ENCODE data around the gene TTC3. TPM values are rescaled to one million over a fixed set of nuclear protein-coding genes. Genes with fewer than 3 reads are reported as not detected.
A peak's percentile ranks its signal among the peaks of the same experiment; 100 is the strongest.

The TTC3 gene
- total RNA-seq, 1 donor from 2014 or later: 93.0 TPM

DNA sequence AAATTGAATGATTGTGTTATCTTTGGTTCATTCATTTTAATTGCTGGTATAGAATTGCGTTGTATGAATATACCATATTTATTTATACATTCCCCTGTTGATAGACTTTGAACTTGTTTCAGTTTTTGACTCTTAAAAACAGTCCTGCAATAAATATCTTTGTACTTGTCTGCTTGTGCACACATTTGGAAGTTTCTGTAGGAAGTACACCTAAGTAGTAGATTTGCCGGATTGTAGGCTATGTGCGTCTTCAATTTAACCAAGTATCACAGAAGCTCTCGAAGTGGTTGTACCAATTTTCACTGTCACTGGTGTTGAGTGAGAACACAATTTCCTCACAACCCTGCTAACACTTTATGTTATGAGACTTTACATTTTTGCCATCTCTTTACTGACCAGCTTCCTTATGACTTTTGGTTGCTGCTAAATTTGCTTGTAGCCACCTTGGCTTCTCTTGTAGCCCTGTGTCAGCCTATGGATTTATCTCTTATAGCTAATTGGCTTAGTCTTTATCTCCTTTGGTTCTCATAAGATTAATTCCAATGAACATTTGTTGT lies 2.2 kb downstream of the TTC3 start:
- Histone ChIP-seq H3K27ac (no peak overlapping the region), H3K9me3 (no peaks in the 10 kb centered on the region), H3K27me3 (ENCODE audit: low read depth) (no peaks in the 10 kb centered on the region), H3K4me1 (peaks cover 16% of the 10 kb centered on the region), H3K4me3 (no peak overlapping the region), H3K36me3 (peaks cover 1% of the 10 kb centered on the region)
- no peak for DNase-seq
- TF ChIP-seq CTCF (IDR thresholded peaks at IDR 0.05): no peak
- ATAC-seq: no peak
- intact Hi-C loops (cut with DNase I): no loop called here

DNA sequence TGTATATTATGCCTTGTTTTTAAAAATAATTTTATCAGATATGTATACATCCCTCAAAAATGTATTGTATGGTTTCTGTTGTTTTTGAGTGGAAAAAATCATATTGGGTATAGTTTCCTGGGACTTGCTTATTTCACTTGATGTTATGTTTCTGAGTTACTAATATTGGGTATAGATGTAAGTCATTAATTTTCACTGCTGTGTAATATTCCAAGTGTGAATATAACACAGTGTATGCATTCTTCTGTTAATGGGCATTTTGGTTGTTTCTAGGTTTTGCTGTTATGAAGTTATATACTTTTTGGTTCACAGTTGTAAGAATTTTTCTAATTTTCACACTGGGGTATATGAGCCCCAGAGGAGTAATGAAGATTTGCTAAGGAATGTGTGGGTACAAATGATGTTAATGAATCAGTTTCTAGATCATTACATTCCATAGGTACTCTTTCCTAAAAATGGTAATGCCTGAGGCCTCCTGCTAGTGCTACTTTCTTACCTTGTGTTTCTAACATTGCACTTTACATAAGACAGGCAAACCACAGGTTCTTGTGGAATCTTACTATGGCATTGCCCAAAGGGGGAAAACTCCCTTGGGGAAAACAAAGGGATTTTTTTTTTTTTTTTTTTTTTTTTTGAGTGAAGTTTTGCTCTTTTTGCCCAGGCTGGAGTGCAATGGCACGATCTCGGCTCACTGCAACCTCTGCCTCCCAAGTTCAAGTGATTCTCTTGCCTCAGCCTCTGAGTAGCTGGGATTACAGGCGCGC lies 3.2 kb downstream of the TTC3 start:
- H3K36me3 ChIP-seq: no peaks in the 10 kb centered on the region
- intact Hi-C loops (cut with DNase I): no loop called here
- H3K9me3 ChIP-seq: no peaks in the 10 kb centered on the region
- H3K4me1 ChIP-seq: peaks cover 15% of the 10 kb centered on the region
- H3K27me3 ChIP-seq (ENCODE audit: low read depth): no peaks in the 10 kb centered on the region
- DNase-seq (no peak), ATAC-seq (no peak)
- H3K27ac ChIP-seq: no peak overlapping the region
- no peak for TF ChIP-seq CTCF (IDR thresholded peaks at IDR 0.05)
- H3K4me3 ChIP-seq: no peak overlapping the region

DNA sequence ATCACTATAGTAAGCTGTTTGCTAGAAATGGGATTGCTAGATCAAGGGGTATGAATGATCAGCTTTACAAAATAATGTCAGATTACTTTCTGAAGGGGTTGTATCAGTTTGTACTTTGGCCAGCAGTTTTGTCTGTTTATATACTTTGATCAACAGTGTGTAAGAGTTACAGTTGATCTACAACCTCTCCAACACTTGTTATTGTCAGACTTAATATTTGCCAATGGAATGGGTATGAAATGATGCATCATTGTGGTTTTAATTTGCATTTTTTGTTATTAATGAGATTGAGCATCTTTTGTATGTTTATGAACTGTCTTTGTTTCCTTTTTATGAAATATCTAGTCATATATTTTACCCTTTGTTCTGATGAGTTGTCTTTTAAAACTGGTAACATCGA lies 4.3 kb downstream of the TTC3 start:
- H3K4me1 ChIP-seq: peaks cover 6% of the 10 kb centered on the region
- TF ChIP-seq CTCF (IDR thresholded peaks at IDR 0.05): no peak
- ATAC-seq (no peak), DNase-seq (no peak)
- no peaks in the 10 kb centered on the region for H3K9me3 ChIP-seq
- no peaks in the 10 kb centered on the region for H3K36me3 ChIP-seq
- H3K27ac ChIP-seq: no peak overlapping the region
- H3K27me3 ChIP-seq (ENCODE audit: low read depth): no peaks in the 10 kb centered on the region
- intact Hi-C loops (cut with DNase I): no loop called here
- H3K4me3 ChIP-seq: no peak overlapping the region

- Histone ChIP-seq H3K9me3 (no peaks in the 10 kb centered on the region), H3K27me3 (ENCODE audit: low read depth) (no peaks in the 10 kb centered on the region), H3K27ac (no peak overlapping the region), H3K4me1 (peaks cover 21% of the 10 kb centered on the region), H3K36me3 (no peaks in the 10 kb centered on the region), H3K4me3 (no peak overlapping the region)
- DNase-seq (no peak), ATAC-seq (peak in 1 of 2 donors; percentile 39)
- peak; percentile 34 for TF ChIP-seq CTCF (IDR thresholded peaks at IDR 0.05)
- intact Hi-C loops (cut with DNase I): no loop called here
Measured at GRCh38 chr21:37079211-37079824, 6.3 kb downstream of the TTC3 start.

DNA sequence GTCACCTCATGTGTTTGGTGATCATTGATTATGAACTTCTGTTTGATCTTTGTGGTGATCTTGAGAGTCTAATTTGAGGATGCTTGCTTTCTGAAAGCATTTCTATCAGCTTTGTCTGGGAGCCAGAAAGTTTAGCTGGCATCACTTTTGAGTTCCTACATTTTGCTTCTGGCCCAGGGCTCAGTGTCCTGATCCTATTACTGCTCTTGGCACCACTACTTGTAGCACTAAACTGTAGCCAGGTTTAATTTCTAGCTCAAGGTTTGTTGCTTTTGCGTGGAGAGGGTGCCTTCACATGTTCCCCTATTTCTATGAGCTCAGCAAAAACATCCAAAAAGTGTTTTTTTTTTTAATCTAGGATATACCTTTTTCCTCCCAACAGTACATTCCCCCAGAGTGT lies 9.3 kb downstream of the TTC3 start:
- DNase-seq (no peak), ATAC-seq (no peak)
- no peak for TF ChIP-seq CTCF (IDR thresholded peaks at IDR 0.05)
- Histone ChIP-seq H3K27ac (no peak overlapping the region), H3K4me3 (no peak overlapping the region), H3K27me3 (ENCODE audit: low read depth) (no peaks in the 10 kb centered on the region), H3K9me3 (no peaks in the 10 kb centered on the region), H3K36me3 (no peaks in the 10 kb centered on the region), H3K4me1 (peaks cover 17% of the 10 kb centered on the region)
- intact Hi-C loops (cut with DNase I): no loop called here
